ENCODE measurements around the gene OR6J1. TPM values are rescaled to one million over a fixed set of nuclear protein-coding genes. Genes with fewer than 3 reads are reported as not detected.

OR6J1 gene
- total and polyA plus RNA-seq, 9 of the 15 experiments (the other 6 are each of a cell fraction or from before 2014, with no cell fraction given), result not detected

DNA sequence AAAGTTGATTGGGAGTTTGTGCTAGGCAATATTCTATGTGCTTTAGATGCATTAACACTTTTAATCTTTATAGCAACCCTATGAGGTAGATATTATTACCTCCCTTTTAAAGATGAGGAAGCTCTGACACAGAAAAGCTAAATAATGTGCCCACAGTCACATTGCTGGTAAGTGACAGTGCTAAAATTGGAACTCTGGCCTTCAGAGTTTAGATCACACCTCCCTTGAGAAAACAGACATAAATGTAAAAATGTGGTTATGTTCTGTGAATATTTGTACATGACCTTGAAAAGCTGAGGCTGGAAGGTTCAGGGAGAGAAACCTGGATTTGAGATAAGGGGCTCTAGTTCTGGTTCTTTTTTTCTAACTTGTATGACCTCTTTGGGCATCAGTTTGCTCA lies 44.1 kb downstream of the OR6J1 start:
- Histone ChIP-seq H3K27me3 (ENCODE audit: control insufficient read depth in 2 of 2, insufficient read depth in 2 of 2, low read length in 2 of 2) (no peaks in the 10 kb centered on the region), H4K20me1 (replicated peaks; ENCODE audit: control insufficient read depth, insufficient read depth, low read length) (no peaks in the 10 kb centered on the region), H3K27ac (ENCODE audit: extremely low read depth, low read depth, low read length) (no peak overlapping the region), H3K79me2 (ENCODE audit: control insufficient read depth, insufficient read depth, low read length) (peaks cover 14% of the 10 kb centered on the region), H2AFZ (ENCODE audit: low read depth, low read length) (no peak overlapping the region), H3K9ac (ENCODE audit: insufficient read depth in 1 of 2, low read depth in 2 of 2, low read length in 2 of 2) (peak overlapping the region in 1 of 2 experiments; percentile 68; a peak in 1 of 4 replicates), H3K9me1 (ENCODE audit: control insufficient read depth, insufficient read depth, low read length) (peaks cover 2% of the 10 kb centered on the region), H3K4me3 (no peak overlapping the region), H3K4me2 (ENCODE audit: insufficient read depth, low read length) (peak overlapping the region; percentile 87; the same call in 1 of the 2 replicates), H3K9me3 (replicated peaks; ENCODE audit: control insufficient read depth, insufficient read depth, low read depth, low read length) (no peaks in the 10 kb centered on the region), H3K4me1 (replicated peaks in 1 of 2; ENCODE audit: control insufficient read depth in 2 of 2, insufficient read depth in 2 of 2, low read length in 2 of 2) (peaks cover 14 to 30% of the 10 kb centered on the region in 2 experiments; a peak in 4 of 5 replicates), H3K36me3 (ENCODE audit: control insufficient read depth, insufficient read depth, low read length) (peaks cover 21% of the 10 kb centered on the region; the same call in 2 of the 3 replicates)
- intact Hi-C loops (cut with micrococcal nuclease) (no loop called here), in situ Hi-C loops (cut with MboI) (no loop called here)
- ATAC-seq (no peak), FAIRE-seq (no peak), DNase-seq (ENCODE audit: extremely low read depth in 1 of 4, low spot score in 3 of 4) (no peak)
- POLR2A ChIA-PET, result no interaction called here
- CTCF ChIA-PET (ENCODE audit: low intra/inter-chr PET ratio), result no interaction called here
- TF ChIP-seq, protein P1, sequence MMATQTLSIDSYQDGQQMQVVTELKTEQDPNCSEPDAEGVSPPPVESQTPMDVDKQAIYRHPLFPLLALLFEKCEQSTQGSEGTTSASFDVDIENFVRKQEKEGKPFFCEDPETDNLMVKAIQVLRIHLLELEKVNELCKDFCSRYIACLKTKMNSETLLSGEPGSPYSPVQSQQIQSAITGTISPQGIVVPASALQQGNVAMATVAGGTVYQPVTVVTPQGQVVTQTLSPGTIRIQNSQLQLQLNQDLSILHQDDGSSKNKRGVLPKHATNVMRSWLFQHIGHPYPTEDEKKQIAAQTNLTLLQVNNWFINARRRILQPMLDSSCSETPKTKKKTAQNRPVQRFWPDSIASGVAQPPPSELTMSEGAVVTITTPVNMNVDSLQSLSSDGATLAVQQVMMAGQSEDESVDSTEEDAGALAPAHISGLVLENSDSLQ (IDR thresholded peaks at IDR 0.05), result no peak
- TF ChIP-seq ZFP1 (CRISPR knock-in tag; IDR thresholded peaks at IDR 0.05) (no peak), SRF (CRISPR knock-in tag; IDR thresholded peaks at IDR 0.05) (no peak), SP1 (CRISPR knock-in tag; IDR thresholded peaks at IDR 0.05) (no peak), GTF2E2 (tag; IDR thresholded peaks at IDR 0.05) (no peak), KHSRP (IDR thresholded peaks at IDR 0.05) (no peak), ZBTB7A (IDR thresholded peaks at IDR 0.05; ENCODE audit: borderline replicate concordance, control insufficient read depth, low read depth, low read length) (no peak), U2AF2 (optimal IDR thresholded peaks at IDR 0.05; ENCODE audit: low read depth, low read length) (no peak), ZNF311 (CRISPR knock-in tag; IDR thresholded peaks at IDR 0.05) (no peak), IRF9 (tag; IDR thresholded peaks at IDR 0.05) (no peak), ELF4 (CRISPR knock-in tag; IDR thresholded peaks at IDR 0.05) (no peak), GABPB1 (CRISPR knock-in tag; IDR thresholded peaks at IDR 0.05) (no peak)
- no TSS peak for BruUV-seq (replicated peaks)
